Right forelimb (tissue), 1 donor: ENCODE measurements around the gene KLHL30.
A peak's percentile ranks its signal among the peaks of the same experiment; 100 is the strongest.

Experiments used
- DNase-seq: peaks from one replicate; pipeline ENCODE4 v3.0.0-alpha.2; 2018

The KLHL30 gene

GRCh38 chr2:238138331-238139195 is at the start of gene KLHL30:
Gene KLHL30, plus strand, starts transcription at chr2:238138668. Its CDS starts 2,087 bp downstream, at chr2:238140755.
- peak; percentile 70 for DNase-seq

GRCh38 chr2:238090887-238091286 is 47.6 kb upstream of the KLHL30 start:
- no peak for DNase-seq

- no peak for DNase-seq
These were observed 46.9 kb upstream of the KLHL30 start for GRCh38 chr2:238091436-238092060.

GRCh38 chr2:238092486-238093035 is 45.9 kb upstream of the KLHL30 start:
- DNase-seq: no peak

GRCh38 chr2:238093181-238094140 is 45.0 kb upstream of the KLHL30 start:
- DNase-seq: no peak

GRCh38 chr2:238094438-238095022 is 43.9 kb upstream of the KLHL30 start:
- DNase-seq: no peak

- DNase-seq: no peak
These were observed 43.3 kb upstream of the KLHL30 start for GRCh38 chr2:238095143-238095542.

- DNase-seq: no peak
These were observed 42.0 kb upstream of the KLHL30 start for GRCh38 chr2:238096311-238097011.

GRCh38 chr2:238097201-238097987 is 41.1 kb upstream of the KLHL30 start:
- DNase-seq: no peak

GRCh38 chr2:238097988-238098871 is 40.2 kb upstream of the KLHL30 start:
- DNase-seq: no peak

- DNase-seq: no peak
These were observed 39.4 kb upstream of the KLHL30 start for GRCh38 chr2:238098901-238099713.

GRCh38 chr2:238099714-238100048 is 38.8 kb upstream of the KLHL30 start:
- no peak for DNase-seq

- no peak for DNase-seq
These were observed 38.2 kb upstream of the KLHL30 start, which contains the start of gene ESPNL for GRCh38 chr2:238100049-238100820. Gene ESPNL, plus strand, starts transcription at chr2:238100340. Its CDS starts 80 bp downstream, at chr2:238100420.

- DNase-seq: no peak
These were observed 37.4 kb upstream of the KLHL30 start for GRCh38 chr2:238100821-238101771.

GRCh38 chr2:238101891-238102841 is 36.3 kb upstream of the KLHL30 start:
- no peak for DNase-seq

- DNase-seq: no peak
These were observed 35.6 kb upstream of the KLHL30 start for GRCh38 chr2:238102865-238103264.
